Spleen (tissue), 11 donors: Measurements from ENCODE around the gene SLC39A11. TPM values are rescaled to one million over a fixed set of nuclear protein-coding genes. Genes with fewer than 3 reads are reported as not detected.
"Not testable (repeated sequence)": the region's sequence is repeated elsewhere in the genome, so short reads cannot be mapped to it uniquely, and the experiment has no call there.

ENCODE experiments used
- DNase-seq: peaks from one replicate; pipeline ENCODE4 v3.0.0-alpha.2; 2020
- H3K27ac ChIP-seq, 8 donors: fragments of 200-600 bp; sonication (generic) in 7 of 8; 1 replicate in 4 of 8; 2 replicates in 4 of 8; pipeline versions ENCODE4 v1.5.0 to v1.8.0; 2016 to 2021; ENCODE audit warnings: inconsistent platforms in 4 of 8, mild to moderate bottlenecking in 4 of 8, moderate library complexity in 1 of 8
- H3K27me3 ChIP-seq, 7 donors: fragments of 200-600 bp; sonication (generic) in 6 of 7; replicated peaks in 1 of 7; 1 replicate in 4 of 7; 2 replicates in 3 of 7; pipeline versions ENCODE4 v1.5.0 to v1.8.0; 2016 to 2021; ENCODE audit warnings: inconsistent platforms in 3 of 7, mild to moderate bottlenecking in 1 of 7
- H3K36me3 ChIP-seq, 6 donors: fragments of 200-600 bp; sonication (generic) in 5 of 6; 1 replicate in 4 of 6; 2 replicates in 2 of 6; pipeline versions ENCODE4 v1.5.0 to v1.8.0; 2016 to 2021; ENCODE audit warnings: inconsistent platforms in 2 of 6
- H3K4me1 ChIP-seq, 6 donors: fragments of 200-600 bp; sonication (generic) in 5 of 6; 1 replicate in 3 of 6; 2 replicates in 3 of 6; pipeline versions ENCODE4 v1.5.0 to v1.8.0; 2016 to 2021; ENCODE audit warnings: inconsistent platforms in 3 of 6
- H3K4me3 ChIP-seq, 8 donors: fragments of 200-600 bp; sonication (generic) in 7 of 8; 1 replicate in 4 of 8; 2 replicates in 4 of 8; pipeline versions ENCODE4 v1.5.0 to v1.8.0; 2016 to 2021; ENCODE audit warnings: inconsistent platforms in 4 of 8, mild to moderate bottlenecking in 4 of 8, moderate library complexity in 2 of 8
- H3K9me3 ChIP-seq, 8 donors: fragments of 200-600 bp; sonication (generic) in 7 of 8; 1 replicate in 4 of 8; 2 replicates in 4 of 8; pipeline versions ENCODE4 v1.5.0 to v1.8.0; 2016 to 2021; ENCODE audit warnings: inconsistent platforms in 4 of 8
- CTCF ChIP-seq, 11 experiments: fragments of 200-600 bp in 7 of 11; fragments of 450-650 bp in 4 of 11; sonication (generic) in 4 of 11; IDR thresholded peaks in 8 of 11; conservative IDR thresholded peaks in 3 of 11; 1 replicate in 7 of 11; 2 replicates in 4 of 11; pipeline versions ENCODE4 v1.4.0 to v1.8.0; 2016 to 2021; ENCODE audit warnings: antibody characterized with exemption in 11 of 11, inconsistent platforms in 4 of 11, mild to moderate bottlenecking in 1 of 11
- POLR2A ChIP-seq, 3 donors: fragments of 450-650 bp; IDR thresholded peaks; one replicate each; pipeline ENCODE4 v1.5.1; 2017; ENCODE audit warnings: antibody characterized with exemption in 3 of 3, mild to moderate bottlenecking in 1 of 3
- POLR2AphosphoS5 ChIP-seq, 3 donors: sonication (generic); formaldehyde crosslinking; IDR thresholded peaks; one replicate each; pipeline ENCODE4 v1.5.1; 2017; ENCODE audit warnings: antibody characterized with exemption in 3 of 3
- WGBS, 5 donors: extraction: QIAGEN DNeasy Blood & Tissue Kit in 3 of 5; methylation state at CpG; one replicate each; pipeline versions ENCODE4 v1.1.5 to v1.1.7; 2013 to 2018; 5-methylcytosine and 5-hydroxymethylcytosine counted together
- intact Hi-C: fragments of 100-400 bp; cut with DNase I; formaldehyde crosslinking; loops from one replicate; pipeline ENCODE4 v1.15.0; 2023; ENCODE audit warnings: low total_unique reads
- polyA plus RNA-seq, 3 donors: library from polyadenylated mRNA; stranded (reverse); fragments of 200-250 nt; gene quantifications; one replicate each; pipeline ENCODE4 v1.2.1, GENCODE V29; 2013
- total RNA-seq, 7 donors: library from RNA; depleted of rRNA in 3 of 7; stranded (reverse); fragments of >200 nt in 3 of 7; fragmentation: NEBNext Ultra II Directional in 4 of 7; extraction: Animal tissue kit (Norgen Biotek cat#: 25700) in 4 of 7; gene quantifications; one replicate each; pipeline versions ENCODE4 v1.1.0 to v1.2.1, GENCODE V29; 2016 to 2021
- donor health status: healthy with polysubstance abuse.
- donor health status: DM: no; HTN: no; CAD: no; lungs with moderate emphysema.
- donor health status: DM: no; HTN: no; CAD: no.
- donor health status: Bipolar disorder and iron deficiency.
- donor health status: healthy.
- donor health status: DM: no; HTN: no; CAD: no.
- donor health status: DM: yes; HTN: yes; CAD: no.

The SLC39A11 gene
- total and polyA plus RNA-seq, 10 donors = 4.1 to 45.2 (median 27.8) TPM

GRCh38 chr17:72786209-72786608 is 306.3 kb downstream of the SLC39A11 start:
- Histone ChIP-seq H3K36me3 (peaks cover 0 to 32% (median 0%) of the 10 kb centered on the region in 6 donors), H3K27me3 (no peaks in the 10 kb centered on the region), H3K4me1 (no peaks in the 10 kb centered on the region), H3K4me3 (no peak overlapping the region), H3K9me3 (peaks cover 0 to 5% (median 0%) of the 10 kb centered on the region in 8 donors), H3K27ac (no peak overlapping the region)
- intact Hi-C loops = no loop called here
- no peak for TF ChIP-seq CTCF (IDR thresholded peaks at IDR 0.05 in 8 of 11, conservative IDR thresholded peaks at IDR 0.05 in 3 of 11)
- TF ChIP-seq POLR2AphosphoS5 (IDR thresholded peaks at IDR 0.05) = no peak
- no peak for TF ChIP-seq POLR2A (IDR thresholded peaks at IDR 0.05)
- no peak for DNase-seq
- WGBS, 5 donors = 81 to 88% (median 84%) methylated on average over 2 of the region's 2 CpGs

GRCh38 chr17:72782985-72783701 is 309.3 kb downstream of the SLC39A11 start:
- peaks cover 0 to 38% (median 0%) of the 10 kb centered on the region in 6 donors for H3K36me3 ChIP-seq
- H3K27ac ChIP-seq = no peak overlapping the region
- intact Hi-C loops = no loop called here
- no peak for DNase-seq
- no peaks in the 10 kb centered on the region for H3K9me3 ChIP-seq
- no peaks in the 10 kb centered on the region for H3K4me1 ChIP-seq
- no peak overlapping the region for H3K4me3 ChIP-seq
- H3K27me3 ChIP-seq = no peaks in the 10 kb centered on the region
- no peak for TF ChIP-seq CTCF (IDR thresholded peaks at IDR 0.05 in 8 of 11, conservative IDR thresholded peaks at IDR 0.05 in 3 of 11)
- TF ChIP-seq POLR2AphosphoS5 (IDR thresholded peaks at IDR 0.05) = no peak
- TF ChIP-seq POLR2A (IDR thresholded peaks at IDR 0.05) = no peak
- 77 to 96% (median 85%) methylated on average over 6 of the region's 6 CpGs for WGBS, 5 donors

- intact Hi-C loops, H3K27ac ChIP-seq, H3K4me3 ChIP-seq, H3K27me3 ChIP-seq, H3K4me1 ChIP-seq, DNase-seq, H3K9me3 ChIP-seq: not testable (repeated sequence)
- H3K36me3 ChIP-seq = peaks cover 0 to 45% (median 0%) of the 10 kb centered on the region in 6 donors
- WGBS, 5 donors = 92 to 99% (median 95%) methylated on average over 5 of the region's 5 CpGs
Measured at GRCh38 chr17:72782437-72782836, 310.1 kb downstream of the SLC39A11 start.

GRCh38 chr17:72778169-72779151 is 314.0 kb downstream of the SLC39A11 start:
- Histone ChIP-seq H3K4me3 (no peak overlapping the region), H3K27me3 (no peaks in the 10 kb centered on the region), H3K27ac (no peak overlapping the region), H3K4me1 (no peaks in the 10 kb centered on the region), H3K9me3 (no peaks in the 10 kb centered on the region), H3K36me3 (peaks cover 0 to 77% (median 0%) of the 10 kb centered on the region in 6 donors)
- no peak for TF ChIP-seq POLR2A (IDR thresholded peaks at IDR 0.05)
- no peak for TF ChIP-seq CTCF (IDR thresholded peaks at IDR 0.05 in 8 of 11, conservative IDR thresholded peaks at IDR 0.05 in 3 of 11)
- TF ChIP-seq POLR2AphosphoS5 (IDR thresholded peaks at IDR 0.05) = no peak
- DNase-seq = no peak
- intact Hi-C loops = loop anchor here (10.0 kb wide), 1 partner anchor 76 kb away; no protein-coding TSS in a partner anchor
- WGBS, 5 donors = 83 to 96% (median 94%) methylated on average over 14 of the region's 14 CpGs
